Activated naive CD8-positive, alpha-beta T cell treated with anti-CD3 and anti-CD28 coated beads for 36 hours (primary cell): ENCODE results near the gene AFDN. TPM values are rescaled to one million over a fixed set of nuclear protein-coding genes. Genes with fewer than 3 reads are reported as not detected.

Source experiments
- DNase-seq: peaks from one replicate; pipeline ENCODE4 v3.0.0; 2021
- H3K27ac Mint-ChIP-seq: one replicate; pipeline ENCODE4 v1.8.0; 2022; ENCODE audit warnings: mild to moderate bottlenecking, moderate library complexity, mixed read lengths
- H3K27me3 Mint-ChIP-seq: one replicate; pipeline ENCODE4 v1.8.0; 2022; ENCODE audit warnings: mild to moderate bottlenecking, mixed read lengths
- H3K36me3 Mint-ChIP-seq: one replicate; pipeline ENCODE4 v1.8.0; 2021; ENCODE audit warnings: mild to moderate bottlenecking, mixed read lengths
- H3K4me1 Mint-ChIP-seq: one replicate; pipeline ENCODE4 v1.8.0; 2021; ENCODE audit warnings: mixed read lengths
- H3K4me3 Mint-ChIP-seq: one replicate; pipeline ENCODE4 v1.8.0; 2022; ENCODE audit warnings: mild to moderate bottlenecking, moderate library complexity, mixed read lengths
- H3K9me3 Mint-ChIP-seq: one replicate; pipeline ENCODE4 v1.8.0; 2022; ENCODE audit warnings: mixed read lengths
- total RNA-seq, 2 experiments: library from RNA; stranded (reverse); gene quantifications; one replicate each; pipeline ENCODE4 v1.2.3, GENCODE V29; 2021

Gene AFDN
- total RNA-seq, 2 experiments from 2014 or later, result 18.7 to 23.5 TPM

- no peak for DNase-seq
- Mint-ChIP-seq H3K36me3 (no peaks in the 10 kb centered on the region), H3K27ac (no peak overlapping the region), H3K9me3 (no peaks in the 10 kb centered on the region), H3K4me1 (peaks cover 3% of the 10 kb centered on the region), H3K27me3 (peaks cover 43% of the 10 kb centered on the region), H3K4me3 (no peak overlapping the region)
These were observed 34.8 kb upstream of the AFDN start for GRCh38 chr6:167791780-167792478.

GRCh38 chr6:167793421-167793820, 33.3 kb upstream of the AFDN start:
- no peak for DNase-seq
- Mint-ChIP-seq H3K36me3 (no peaks in the 10 kb centered on the region), H3K27me3 (peaks cover 54% of the 10 kb centered on the region), H3K9me3 (no peaks in the 10 kb centered on the region), H3K4me1 (peaks cover 3% of the 10 kb centered on the region), H3K4me3 (no peak overlapping the region), H3K27ac (no peak overlapping the region)

GRCh38 chr6:167794161-167795157, 32.3 kb upstream of the AFDN start:
- H3K4me3 Mint-ChIP-seq, result no peak overlapping the region
- peaks cover 3% of the 10 kb centered on the region for H3K4me1 Mint-ChIP-seq
- H3K27ac Mint-ChIP-seq, result no peak overlapping the region
- H3K36me3 Mint-ChIP-seq, result no peaks in the 10 kb centered on the region
- DNase-seq, result no peak
- H3K27me3 Mint-ChIP-seq, result peaks cover 64% of the 10 kb centered on the region
- H3K9me3 Mint-ChIP-seq, result no peaks in the 10 kb centered on the region

- H3K9me3 Mint-ChIP-seq, result no peaks in the 10 kb centered on the region
These were observed 31.3 kb upstream of the AFDN start for GRCh38 chr6:167795321-167795811.

GRCh38 chr6:167795874-167796191, 30.9 kb upstream of the AFDN start:
- Mint-ChIP-seq H3K27ac (no peak overlapping the region), H3K36me3 (no peaks in the 10 kb centered on the region), H3K9me3 (no peaks in the 10 kb centered on the region), H3K4me1 (peaks cover 3% of the 10 kb centered on the region), H3K27me3 (peaks cover 70% of the 10 kb centered on the region), H3K4me3 (no peak overlapping the region)
- no peak for DNase-seq

More at GRCh38 chr6:167795321-167795811, 31.3 kb upstream of the AFDN start:
- peaks cover 3% of the 10 kb centered on the region for H3K4me1 Mint-ChIP-seq
- no peak overlapping the region for H3K27ac Mint-ChIP-seq
- no peak overlapping the region for H3K4me3 Mint-ChIP-seq
- DNase-seq, result no peak
- H3K27me3 Mint-ChIP-seq, result peaks cover 70% of the 10 kb centered on the region
- H3K36me3 Mint-ChIP-seq, result no peaks in the 10 kb centered on the region

- peaks cover 3% of the 10 kb centered on the region for H3K4me1 Mint-ChIP-seq
- peak overlapping the region; percentile 23 for H3K4me3 Mint-ChIP-seq
- H3K27ac Mint-ChIP-seq, result no peak overlapping the region
- DNase-seq, result no peak
- H3K36me3 Mint-ChIP-seq, result no peaks in the 10 kb centered on the region
- peaks cover 75% of the 10 kb centered on the region for H3K27me3 Mint-ChIP-seq
- H3K9me3 Mint-ChIP-seq, result no peaks in the 10 kb centered on the region
These were observed 30.3 kb upstream of the AFDN start for GRCh38 chr6:167796192-167796981.

GRCh38 chr6:167797011-167797471, 29.7 kb upstream of the AFDN start:
- Mint-ChIP-seq H3K27ac (no peak overlapping the region), H3K27me3 (peaks cover 74% of the 10 kb centered on the region), H3K4me3 (peak overlapping the region; percentile 23), H3K9me3 (no peaks in the 10 kb centered on the region), H3K4me1 (peaks cover 3% of the 10 kb centered on the region), H3K36me3 (no peaks in the 10 kb centered on the region)
- no peak for DNase-seq

- H3K36me3 Mint-ChIP-seq, result no peaks in the 10 kb centered on the region
- H3K9me3 Mint-ChIP-seq, result no peaks in the 10 kb centered on the region
- H3K4me1 Mint-ChIP-seq, result peaks cover 3% of the 10 kb centered on the region
- H3K4me3 Mint-ChIP-seq, result no peak overlapping the region
- peaks cover 72% of the 10 kb centered on the region for H3K27me3 Mint-ChIP-seq
- H3K27ac Mint-ChIP-seq, result no peak overlapping the region
- DNase-seq, result no peak
These were observed 29.0 kb upstream of the AFDN start for GRCh38 chr6:167797476-167798265.

GRCh38 chr6:167798453-167798852, 28.3 kb upstream of the AFDN start:
- Mint-ChIP-seq H3K4me1 (peaks cover 3% of the 10 kb centered on the region), H3K9me3 (no peaks in the 10 kb centered on the region), H3K4me3 (no peak overlapping the region), H3K27me3 (peaks cover 72% of the 10 kb centered on the region), H3K36me3 (no peaks in the 10 kb centered on the region), H3K27ac (no peak overlapping the region)
- no peak for DNase-seq

GRCh38 chr6:167799033-167799821, 27.5 kb upstream of the AFDN start:
- no peak for DNase-seq
- Mint-ChIP-seq H3K9me3 (no peaks in the 10 kb centered on the region), H3K27me3 (peaks cover 74% of the 10 kb centered on the region), H3K4me1 (peaks cover 3% of the 10 kb centered on the region), H3K4me3 (no peak overlapping the region), H3K36me3 (no peaks in the 10 kb centered on the region), H3K27ac (no peak overlapping the region)

- no peak overlapping the region for H3K4me3 Mint-ChIP-seq
- peaks cover 76% of the 10 kb centered on the region for H3K27me3 Mint-ChIP-seq
- H3K4me1 Mint-ChIP-seq, result peaks cover 3% of the 10 kb centered on the region
- H3K27ac Mint-ChIP-seq, result no peak overlapping the region
- no peak for DNase-seq
- H3K36me3 Mint-ChIP-seq, result no peaks in the 10 kb centered on the region
- H3K9me3 Mint-ChIP-seq, result no peaks in the 10 kb centered on the region
These were observed 26.2 kb upstream of the AFDN start for GRCh38 chr6:167800549-167800948.

GRCh38 chr6:167801263-167801662, 25.4 kb upstream of the AFDN start:
- Mint-ChIP-seq H3K9me3 (no peaks in the 10 kb centered on the region), H3K27me3 (peaks cover 75% of the 10 kb centered on the region), H3K27ac (no peak overlapping the region), H3K36me3 (no peaks in the 10 kb centered on the region), H3K4me3 (no peak overlapping the region), H3K4me1 (no peaks in the 10 kb centered on the region)
- DNase-seq, result no peak

GRCh38 chr6:167802339-167802738, 24.4 kb upstream of the AFDN start:
- no peaks in the 10 kb centered on the region for H3K4me1 Mint-ChIP-seq
- H3K9me3 Mint-ChIP-seq, result no peaks in the 10 kb centered on the region
- H3K27ac Mint-ChIP-seq, result no peak overlapping the region
- no peak overlapping the region for H3K4me3 Mint-ChIP-seq
- H3K36me3 Mint-ChIP-seq, result no peaks in the 10 kb centered on the region
- DNase-seq, result no peak
- H3K27me3 Mint-ChIP-seq, result peaks cover 72% of the 10 kb centered on the region
